Lower leg skin (tissue), 4 donors: Measurements from ENCODE around the gene GALC. TPM values are rescaled to one million over a fixed set of nuclear protein-coding genes. Genes with fewer than 3 reads are reported as not detected.
"Not testable (repeated sequence)": the region's sequence is repeated elsewhere in the genome, so short reads cannot be mapped to it uniquely, and the experiment has no call there.

Source experiments
- DNase-seq, 2 donors: peaks; one replicate each; pipeline ENCODE4 v3.0.0-alpha.2; 2019; ENCODE audit warnings: low spot score in 2 of 2
- H3K4me3 ChIP-seq: fragments of 200-600 bp; sonication (generic); 2 replicates; pipeline ENCODE4 v1.5.1; 2017; ENCODE audit warnings: mild to moderate bottlenecking, low read depth; ENCODE audit not compliant: poor library complexity, severe bottlenecking
- POLR2A ChIP-seq, 2 donors: fragments of 450-650 bp; IDR thresholded peaks; one replicate each; pipeline ENCODE4 v1.6.1; 2016 to 2017; ENCODE audit warnings: antibody characterized with exemption in 2 of 2, mild to moderate bottlenecking in 1 of 2, moderate library complexity in 1 of 2
- WGBS, 2 donors: methylation state at CpG; one replicate each; pipeline ENCODE4 v1.1.5; 2018; 5-methylcytosine and 5-hydroxymethylcytosine counted together
- intact Hi-C: fragments of 100-400 bp; cut with DNase I; formaldehyde crosslinking; loops from one replicate; pipeline ENCODE4 v1.15.0; 2023; ENCODE audit warnings: low total_unique reads
- total RNA-seq, 4 donors: library from RNA; depleted of rRNA; stranded (reverse); fragments of >200 nt; gene quantifications; one replicate each; pipeline ENCODE4 v1.1.0, GENCODE V29; 2016
- TF ChIP-seq, protein P1 (sequence below), 3 donors: fragments of 450-650 bp; IDR thresholded peaks; one replicate each; pipeline ENCODE4 v1.5.1; 2016; ENCODE audit warnings: antibody characterized with exemption in 3 of 3, mild to moderate bottlenecking in 3 of 3, moderate library complexity in 2 of 3

The GALC gene
- total RNA-seq, 4 donors from 2014 or later, result 10.7 to 31.2 (median 24.0) TPM

DNA sequence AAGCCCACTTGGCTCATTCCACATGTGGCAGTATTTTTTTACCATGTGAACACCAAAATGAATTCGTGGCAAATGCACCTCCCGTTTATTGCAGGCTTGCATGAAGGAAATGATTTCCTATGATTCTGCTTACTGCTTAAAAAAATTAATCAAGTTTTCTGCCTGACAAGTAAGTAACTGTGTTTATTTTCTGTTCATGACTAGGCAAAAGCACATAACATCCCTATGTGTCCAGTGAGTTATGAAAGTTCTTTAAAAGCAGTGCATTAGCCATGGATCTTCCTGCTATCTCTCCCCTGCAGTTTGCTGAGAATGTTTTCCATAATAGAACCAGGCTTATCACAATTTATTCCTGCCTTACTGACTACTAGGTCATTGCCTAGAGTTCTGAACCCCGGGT is 32.3 kb upstream of the GALC start:
- intact Hi-C loops, result no loop called here
- 71 to 72% methylated on average over 3 of the region's 3 CpGs for WGBS, 2 donors
- DNase-seq, result peak in 1 of 2 donors; percentile 3
- TF ChIP-seq, protein P1, sequence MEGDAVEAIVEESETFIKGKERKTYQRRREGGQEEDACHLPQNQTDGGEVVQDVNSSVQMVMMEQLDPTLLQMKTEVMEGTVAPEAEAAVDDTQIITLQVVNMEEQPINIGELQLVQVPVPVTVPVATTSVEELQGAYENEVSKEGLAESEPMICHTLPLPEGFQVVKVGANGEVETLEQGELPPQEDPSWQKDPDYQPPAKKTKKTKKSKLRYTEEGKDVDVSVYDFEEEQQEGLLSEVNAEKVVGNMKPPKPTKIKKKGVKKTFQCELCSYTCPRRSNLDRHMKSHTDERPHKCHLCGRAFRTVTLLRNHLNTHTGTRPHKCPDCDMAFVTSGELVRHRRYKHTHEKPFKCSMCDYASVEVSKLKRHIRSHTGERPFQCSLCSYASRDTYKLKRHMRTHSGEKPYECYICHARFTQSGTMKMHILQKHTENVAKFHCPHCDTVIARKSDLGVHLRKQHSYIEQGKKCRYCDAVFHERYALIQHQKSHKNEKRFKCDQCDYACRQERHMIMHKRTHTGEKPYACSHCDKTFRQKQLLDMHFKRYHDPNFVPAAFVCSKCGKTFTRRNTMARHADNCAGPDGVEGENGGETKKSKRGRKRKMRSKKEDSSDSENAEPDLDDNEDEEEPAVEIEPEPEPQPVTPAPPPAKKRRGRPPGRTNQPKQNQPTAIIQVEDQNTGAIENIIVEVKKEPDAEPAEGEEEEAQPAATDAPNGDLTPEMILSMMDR (IDR thresholded peaks at IDR 0.05), result no peak
- TF ChIP-seq POLR2A (IDR thresholded peaks at IDR 0.05), result no peak
- H3K4me3 ChIP-seq, result no peak overlapping the region

DNA sequence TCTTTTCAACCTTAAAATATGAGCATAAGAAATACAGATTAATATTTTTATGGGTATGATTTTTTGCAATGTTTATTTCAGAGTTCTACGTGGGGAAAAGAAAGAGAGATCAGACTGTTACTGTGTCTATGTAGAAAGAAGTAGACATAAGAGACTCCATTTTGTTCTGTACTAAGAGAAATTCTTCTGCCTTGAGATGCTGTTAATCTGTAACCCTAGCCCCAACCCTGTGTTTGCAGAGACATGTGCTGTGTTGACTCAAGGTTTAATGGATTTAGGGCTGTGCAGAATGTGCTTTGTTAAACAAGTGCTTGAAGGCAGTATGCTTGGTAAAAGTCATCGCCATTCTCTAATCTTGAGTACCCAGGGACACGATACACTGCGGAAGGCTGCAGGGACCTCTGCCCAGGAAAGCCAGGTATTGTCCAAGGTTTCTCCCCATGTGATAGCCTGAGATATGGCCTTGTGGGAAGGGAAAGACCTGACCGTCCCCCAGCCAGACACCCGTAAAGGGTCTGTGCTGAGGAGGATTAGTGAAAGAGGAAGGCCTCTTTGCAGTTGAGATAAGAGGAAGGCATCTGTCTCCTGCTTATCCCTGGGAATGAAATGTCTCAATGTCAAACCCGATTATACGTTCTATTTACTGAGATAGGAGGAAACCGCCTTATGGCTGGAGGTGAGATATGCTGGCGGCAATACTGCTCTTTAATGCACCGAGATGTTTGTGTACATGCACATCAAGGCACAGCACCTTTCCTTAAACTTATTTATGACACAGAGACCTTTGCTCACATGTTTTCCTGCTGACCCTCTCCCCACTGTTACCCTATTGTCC is 31.5 kb upstream of the GALC start:
- H3K4me3 ChIP-seq, intact Hi-C loops, DNase-seq: not testable (repeated sequence)
- 75 to 81% methylated on average over 11 of the region's 11 CpGs for WGBS, 2 donors

DNA sequence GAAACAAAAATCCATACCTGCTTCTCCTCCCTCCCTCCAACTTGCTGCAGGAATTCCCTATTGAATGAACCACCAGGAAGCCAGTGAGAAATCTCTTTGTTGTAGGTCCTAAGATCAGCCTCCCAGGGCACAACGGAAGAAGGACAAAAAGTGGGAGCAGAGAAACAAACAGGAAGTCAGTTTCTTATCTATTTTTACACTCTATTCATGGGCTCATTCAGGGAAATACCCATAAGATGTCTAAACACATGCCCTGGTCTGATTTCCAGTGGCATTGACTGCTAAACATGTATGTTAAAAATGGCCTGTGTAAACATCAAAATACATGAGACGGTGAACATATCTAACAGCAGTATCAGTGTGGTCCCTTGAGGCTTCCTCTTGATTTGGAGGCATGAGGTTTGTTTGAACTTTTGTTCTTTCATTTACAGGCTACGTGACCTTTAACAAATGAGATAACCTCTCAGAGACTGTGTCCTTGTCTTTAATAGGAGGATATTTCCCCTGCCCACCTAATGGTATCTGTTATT is 30.7 kb upstream of the GALC start:
- TF ChIP-seq, protein P1 (IDR thresholded peaks at IDR 0.05), result no peak
- TF ChIP-seq POLR2A (IDR thresholded peaks at IDR 0.05), result no peak
- 63 to 65% methylated on average over 3 of the region's 3 CpGs for WGBS, 2 donors
- intact Hi-C loops, result no loop called here
- no peak for DNase-seq
- H3K4me3 ChIP-seq, result no peak overlapping the region

DNA sequence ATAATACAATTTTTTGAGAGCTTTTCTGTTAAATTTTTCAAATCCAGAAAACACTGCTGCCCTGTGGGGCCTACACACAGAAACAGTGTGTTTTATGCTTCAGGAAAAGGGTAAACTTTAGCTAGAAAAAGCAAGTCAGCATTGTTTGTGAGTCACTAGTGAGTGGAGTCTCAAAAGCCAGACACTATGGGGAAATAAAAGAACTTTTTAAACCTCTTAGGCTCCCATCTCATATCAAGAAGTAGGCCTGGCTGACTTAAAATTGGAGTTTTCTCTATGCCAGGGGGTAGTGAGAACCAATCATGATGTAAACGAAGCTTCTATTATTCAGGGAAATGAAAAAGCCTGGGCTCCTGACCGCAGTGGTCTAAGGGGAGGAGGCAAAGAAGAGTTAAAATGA is 24.6 kb upstream of the GALC start:
- intact Hi-C loops, result no loop called here
- WGBS, 2 donors, result 36 to 83% methylated on average over 2 of the region's 2 CpGs
- DNase-seq, result no peak
- H3K4me3 ChIP-seq, result no peak overlapping the region
- TF ChIP-seq, protein P1 (IDR thresholded peaks at IDR 0.05), result no peak
- TF ChIP-seq POLR2A (IDR thresholded peaks at IDR 0.05), result no peak

DNA sequence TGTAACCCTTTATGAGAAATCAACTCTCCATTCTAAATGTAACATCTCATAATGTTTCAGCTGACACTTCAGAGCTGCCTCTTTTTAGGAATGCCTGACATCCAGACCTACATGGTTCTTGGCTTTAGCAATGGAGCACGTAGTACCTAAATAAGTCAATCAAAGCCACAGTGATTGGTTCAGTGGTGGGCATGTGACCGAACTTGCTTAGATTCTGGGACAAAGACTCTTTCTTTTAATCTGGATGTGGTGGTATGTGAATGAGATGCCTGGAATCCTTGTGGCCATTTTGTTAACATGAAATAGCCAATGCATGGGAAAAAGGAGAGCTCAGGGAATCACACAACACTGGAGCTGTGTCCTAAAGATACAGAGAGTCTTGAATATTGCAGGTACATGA is 23.8 kb upstream of the GALC start:
- intact Hi-C loops, result no loop called here
- DNase-seq, result no peak
- H3K4me3 ChIP-seq, result no peak overlapping the region
- TF ChIP-seq, protein P1 (IDR thresholded peaks at IDR 0.05), result no peak
- no peak for TF ChIP-seq POLR2A (IDR thresholded peaks at IDR 0.05)
- 92 to 93% methylated on average over 2 of the region's 2 CpGs for WGBS, 2 donors

DNA sequence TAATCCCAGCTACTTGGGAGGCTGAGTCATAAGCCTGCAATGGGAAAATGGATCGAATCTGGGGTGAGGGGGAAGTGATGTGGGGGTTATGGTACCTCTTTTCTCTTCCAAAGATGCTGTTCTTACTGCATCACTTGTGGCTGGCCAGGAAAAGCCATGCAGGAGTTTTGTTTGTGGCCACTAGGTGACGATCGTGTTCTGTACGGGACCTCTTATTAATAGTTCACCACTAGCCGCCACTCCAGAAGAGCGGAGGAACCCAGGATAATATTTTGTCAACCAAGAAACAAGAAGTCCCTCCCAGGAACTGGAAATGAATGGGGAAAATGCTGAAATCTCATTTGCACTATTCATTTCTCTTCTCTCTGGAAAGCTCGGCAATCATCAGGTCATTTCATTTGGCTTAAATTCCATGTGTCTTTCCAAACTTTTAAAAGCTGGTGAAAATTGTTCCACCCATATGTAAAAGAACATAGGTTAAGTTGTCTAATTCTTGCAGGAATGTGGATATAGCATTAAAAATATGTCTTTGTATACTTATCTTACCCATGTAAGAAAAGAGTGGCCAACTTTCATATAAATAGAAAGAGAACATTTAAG is 20.9 kb upstream of the GALC start:
- intact Hi-C loops, result no loop called here
- peak; percentile 77 to 92 for DNase-seq
- 4 to 7% methylated on average over 7 of the region's 7 CpGs for WGBS, 2 donors
- no peak overlapping the region for H3K4me3 ChIP-seq
- TF ChIP-seq POLR2A (IDR thresholded peaks at IDR 0.05), result no peak
- TF ChIP-seq, protein P1 (IDR thresholded peaks at IDR 0.05), result peak in 1 of 3 donors; percentile 85
